ENCODE data around the gene OPCML.

- no peak for TF ChIP-seq CTCF (IDR thresholded peaks at IDR 0.05)
- no peak for TF ChIP-seq POLR2A (IDR thresholded peaks at IDR 0.05)
Measured at GRCh38 chr11:133402551-133402950, 129.8 kb downstream of the OPCML start.
